AG09319 (cell line): ENCODE data around the gene GLIS1.

Source experiments
- DNase-seq: peaks from one replicate; pipeline ENCODE4 v3.0.0-alpha.2; 2010; ENCODE audit warnings: low read depth; ENCODE audit errors: extremely low read depth
- CTCF ChIP-seq: IDR thresholded peaks from 2 replicates; pipeline ENCODE4 v1.5.1; 2011; ENCODE audit warnings: low read depth, mild to moderate bottlenecking, inconsistent platforms, low read length, moderate library complexity

GLIS1 gene

GRCh38 chr1:53509775-53510174 is 229.2 kb downstream of the GLIS1 start:
- no peak for TF ChIP-seq CTCF

GRCh38 chr1:53508991-53509666 is 229.8 kb downstream of the GLIS1 start:
- DNase-seq = no peak
- no peak for TF ChIP-seq CTCF

More at GRCh38 chr1:53509775-53510174, 229.2 kb downstream of the GLIS1 start:
- no peak for DNase-seq

- no peak for DNase-seq
- no peak for TF ChIP-seq CTCF
These were observed 230.6 kb downstream of the GLIS1 start for GRCh38 chr1:53508056-53508990.

- DNase-seq = no peak
- TF ChIP-seq CTCF = no peak
These were observed 231.7 kb downstream of the GLIS1 start for GRCh38 chr1:53507116-53507820.

GRCh38 chr1:53506355-53507050 is 232.5 kb downstream of the GLIS1 start:
- no peak for TF ChIP-seq CTCF

GRCh38 chr1:53505891-53506290 is 233.1 kb downstream of the GLIS1 start:
- no peak for DNase-seq
- no peak for TF ChIP-seq CTCF

More at GRCh38 chr1:53506355-53507050, 232.5 kb downstream of the GLIS1 start:
- no peak for DNase-seq
